Stomach (tissue), 19 donors: ENCODE data around the gene USH1G. TPM values are rescaled to one million over a fixed set of nuclear protein-coding genes. Genes with fewer than 3 reads are reported as not detected.

Source experiments
- DNase-seq, 2 donors: peaks; one replicate each; pipeline versions ENCODE4 v3.0.0 to v3.0.0-alpha.2; 2013 to 2019
- H3K27ac ChIP-seq, 5 donors: fragments of 200-600 bp in 4 of 5; sonication (generic) in 4 of 5; one replicate each; pipeline ENCODE4 v1.5.1; 2013 to 2019; ENCODE audit warnings: mild to moderate bottlenecking in 1 of 5, moderate library complexity in 1 of 5
- H3K27me3 ChIP-seq, 3 donors: fragments of 200-600 bp; sonication (generic); one replicate each; pipeline ENCODE4 v1.5.1; 2017 to 2019; ENCODE audit warnings: mixed run types in 1 of 3
- H3K36me3 ChIP-seq, 4 donors: fragments of 200-600 bp; sonication (generic); 1 replicate in 3 of 4; 2 replicates in 1 of 4; pipeline ENCODE4 v1.5.1; 2016 to 2019
- H3K4me1 ChIP-seq, 4 donors: fragments of 200-600 bp; sonication (generic); one replicate each; pipeline ENCODE4 v1.5.1; 2016 to 2019
- H3K4me3 ChIP-seq, 4 donors: fragments of 200-600 bp; sonication (generic) in 3 of 4; one replicate each; pipeline ENCODE4 v1.5.1; 2016 to 2019; ENCODE audit warnings: mild to moderate bottlenecking in 1 of 4
- H3K9me3 ChIP-seq, 4 donors: fragments of 200-600 bp; sonication (generic); one replicate each; pipeline ENCODE4 v1.5.1; 2016 to 2019
- CTCF ChIP-seq, 7 experiments: fragments of 450-650 bp in 4 of 7; fragments of 200-600 bp in 3 of 7; sonication (generic) in 3 of 7; IDR thresholded peaks; one replicate each; pipeline ENCODE4 v1.5.1; 2016 to 2019; ENCODE audit warnings: antibody characterized with exemption in 7 of 7, control low read depth in 2 of 7, mild to moderate bottlenecking in 1 of 7
- EP300 ChIP-seq: sonication (generic); formaldehyde crosslinking; IDR thresholded peaks from one replicate; pipeline ENCODE4 v1.6.1; 2017; ENCODE audit warnings: antibody characterized with exemption
- POLR2A ChIP-seq, 4 donors: fragments of 450-650 bp; IDR thresholded peaks; one replicate each; pipeline ENCODE4 v1.6.1; 2016; ENCODE audit warnings: antibody characterized with exemption in 4 of 4, control low read depth in 2 of 4, mild to moderate bottlenecking in 1 of 4, moderate library complexity in 1 of 4
- POLR2AphosphoS5 ChIP-seq, 3 donors: sonication (generic); formaldehyde crosslinking; IDR thresholded peaks; one replicate each; pipeline ENCODE4 v1.6.1; 2016; ENCODE audit warnings: antibody characterized with exemption in 3 of 3
- WGBS, 5 donors: extraction: QIAGEN DNeasy Blood & Tissue Kit in 3 of 5; methylation state at CpG; one replicate each; pipeline versions ENCODE4 v1.1.5 to v1.1.7; 2013 to 2018; 5-methylcytosine and 5-hydroxymethylcytosine counted together
- intact Hi-C: fragments of 100-400 bp; cut with DNase I; formaldehyde crosslinking; loops from one replicate; pipeline ENCODE4 v1.15.1; 2023; ENCODE audit warnings: low total_unique reads
- long read RNA-seq, 10 donors: transcript quantifications; one replicate each; lab custom pipeline, GENCODE V29; 2026
- polyA plus RNA-seq, 3 donors: library from polyadenylated mRNA; stranded (reverse); fragments of 200-250 nt; gene quantifications; one replicate each; pipeline ENCODE4 v1.2.3, GENCODE V29; 2013
- total RNA-seq, 5 donors: library from RNA; depleted of rRNA; stranded (reverse); fragments of >200 nt; gene quantifications; one replicate each; pipeline versions ENCODE4 v1.1.0 to v1.2.3, GENCODE V29; 2014 to 2016
- donor health status: healthy with polysubstance abuse.
- donor health status: Bipolar disorder and iron deficiency.
- donor health status: healthy.

USH1G gene
- total RNA-seq = under 1 TPM in 1 of 5 donors, not detected in 4; 0.18 TPM
- 1 to 10 TPM in 1 of 3 donors, not detected in 2; 1.0 TPM for polyA plus RNA-seq
- long read RNA-seq, donor 1 = 0 reads
- long read RNA-seq, donor 2 = 0 reads
- long read RNA-seq, donor 3 = 0 reads
- long read RNA-seq, donor 4 = 0 reads
- long read RNA-seq, donor 5 = 0 reads
- long read RNA-seq, donor 6 = 0 reads
- long read RNA-seq, donor 7 = 0 reads
- long read RNA-seq, donor 8 = 0 reads
- long read RNA-seq, donor 9 = 0 reads
- long read RNA-seq, donor 10 = 0 reads

- Histone ChIP-seq H3K36me3 (no peaks in the 10 kb centered on the region), H3K27me3 (peaks cover 22 to 97% (median 77%) of the 10 kb centered on the region in 3 donors), H3K4me1 (peaks cover 22 to 27% (median 25%) of the 10 kb centered on the region in 4 donors), H3K4me3 (peak within 1 kb of the TSS; percentile 28 to 52 (median 34)), H3K27ac (no peak within 1 kb of the TSS), H3K9me3 (no peaks in the 10 kb centered on the region)
- intact Hi-C loops = no loop called here
- peak in 1 of 2 donors; percentile 51 for DNase-seq
- TF ChIP-seq EP300 (no peak), POLR2A (IDR thresholded peaks at IDR 0.05) (no peak), POLR2AphosphoS5 (IDR thresholded peaks at IDR 0.05) (no peak), CTCF (IDR thresholded peaks at IDR 0.05) (no peak)
- WGBS, 5 donors = 5 to 15% (median 7%) methylated on average over 20 to 57 of the region's 57 CpGs
These were observed at the start of gene USH1G for GRCh38 chr17:74922694-74923537. TSS of gene USH1G (minus strand) at chr17:74923255. CDS start at chr17:74923073, 182 bp downstream.

- TF ChIP-seq CTCF (IDR thresholded peaks at IDR 0.05) = no peak
- TF ChIP-seq EP300 = no peak
- TF ChIP-seq POLR2A (IDR thresholded peaks at IDR 0.05) = no peak
- peak in 2 of 3 donors; percentile 71 to 72 for TF ChIP-seq POLR2AphosphoS5 (IDR thresholded peaks at IDR 0.05)
- peak; percentile 91 for DNase-seq
- Histone ChIP-seq H3K27ac (peak within 1 kb of the TSS; percentile 87 to 99 (median 91)), H3K4me1 (peaks cover 27 to 77% (median 63%) of the 10 kb centered on the region in 4 donors), H3K36me3 (no peaks in the 10 kb centered on the region), H3K27me3 (peaks cover 0 to 50% (median 12%) of the 10 kb centered on the region in 3 donors), H3K4me3 (peak within 1 kb of the TSS; percentile 58 to 85 (median 70)), H3K9me3 (no peaks in the 10 kb centered on the region)
- WGBS, 5 donors = 1 to 4% (median 1%) methylated on average over 40 to 95 of the region's 95 CpGs
- intact Hi-C loops = no loop called here
These were observed 49.3 kb upstream of the USH1G start, which contains the start of gene HID1 for GRCh38 chr17:74972107-74972972. TSS of gene HID1 (minus strand) at chr17:74972759. CDS start at chr17:74972656, 103 bp downstream.

GRCh38 chr17:74971842-74972106 lies 48.7 kb upstream of the USH1G start:
- Histone ChIP-seq H3K27me3 (peaks cover 0 to 50% (median 12%) of the 10 kb centered on the region in 3 donors), H3K27ac (peak overlapping the region; percentile 87 to 99 (median 91)), H3K9me3 (no peaks in the 10 kb centered on the region), H3K4me3 (peak overlapping the region; percentile 58 to 85 (median 70)), H3K36me3 (no peaks in the 10 kb centered on the region), H3K4me1 (peaks cover 27 to 77% (median 63%) of the 10 kb centered on the region in 4 donors)
- intact Hi-C loops = no loop called here
- 11 to 24% (median 18%) methylated on average over 9 of the region's 9 CpGs for WGBS, 5 donors
- TF ChIP-seq POLR2AphosphoS5 (IDR thresholded peaks at IDR 0.05) (no peak), CTCF (IDR thresholded peaks at IDR 0.05) (no peak), POLR2A (IDR thresholded peaks at IDR 0.05) (no peak)
- no peak for DNase-seq
